Stromal cell of bone marrow (primary cell): ENCODE measurements around the gene KY.
"Not testable (repeated sequence)": the region's sequence is repeated elsewhere in the genome, so short reads cannot be mapped to it uniquely, and the experiment has no call there.

Experiments used
- DNase-seq: peaks from one replicate; pipeline ENCODE4 v3.0.0-alpha.2; 2012; ENCODE audit warnings: low read depth

Gene KY

GRCh38 chr3:134601539-134602439 lies 49.0 kb downstream of the KY start:
- no peak for DNase-seq

DNA sequence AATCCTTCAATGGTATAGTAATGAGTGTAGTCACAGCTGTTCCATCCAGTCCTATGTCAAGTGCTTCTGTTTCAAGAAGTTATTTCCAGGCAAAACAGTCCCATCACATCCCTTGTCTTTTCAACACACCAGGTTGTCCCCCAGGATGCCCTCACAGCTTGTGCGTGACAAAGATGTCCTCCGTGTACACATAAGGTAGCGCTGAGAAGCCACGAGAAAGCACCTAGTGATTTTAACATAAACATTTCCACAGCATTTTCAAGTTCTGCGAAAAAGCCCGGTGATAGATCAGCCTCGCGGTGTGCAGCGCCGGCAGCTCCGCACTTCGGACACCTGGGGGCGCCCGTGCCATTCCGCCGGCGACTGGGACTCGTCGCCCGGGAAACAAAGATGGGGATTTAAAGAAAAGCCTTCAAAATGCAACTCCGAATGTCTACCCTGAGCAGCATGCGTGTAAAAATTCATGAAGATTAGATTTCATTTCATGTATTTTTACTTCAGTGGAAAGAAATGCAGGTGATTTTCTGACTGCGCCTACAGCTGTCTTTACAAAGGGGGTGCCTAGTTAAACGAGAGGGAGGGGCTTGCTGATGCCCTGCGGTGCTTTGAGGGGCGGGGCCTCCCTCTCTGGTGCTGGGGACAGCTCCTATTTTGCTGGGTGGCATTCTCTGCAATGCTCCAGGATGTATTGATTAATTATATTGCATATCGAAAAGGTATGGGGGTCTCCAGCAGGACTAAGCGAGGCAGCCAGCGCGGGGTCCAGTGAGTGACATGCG lies 49.9 kb downstream of the KY start:
- DNase-seq: peak; percentile 43

- no peak for DNase-seq
These were observed 50.6 kb downstream of the KY start for GRCh38 chr3:134600206-134600605.

DNA sequence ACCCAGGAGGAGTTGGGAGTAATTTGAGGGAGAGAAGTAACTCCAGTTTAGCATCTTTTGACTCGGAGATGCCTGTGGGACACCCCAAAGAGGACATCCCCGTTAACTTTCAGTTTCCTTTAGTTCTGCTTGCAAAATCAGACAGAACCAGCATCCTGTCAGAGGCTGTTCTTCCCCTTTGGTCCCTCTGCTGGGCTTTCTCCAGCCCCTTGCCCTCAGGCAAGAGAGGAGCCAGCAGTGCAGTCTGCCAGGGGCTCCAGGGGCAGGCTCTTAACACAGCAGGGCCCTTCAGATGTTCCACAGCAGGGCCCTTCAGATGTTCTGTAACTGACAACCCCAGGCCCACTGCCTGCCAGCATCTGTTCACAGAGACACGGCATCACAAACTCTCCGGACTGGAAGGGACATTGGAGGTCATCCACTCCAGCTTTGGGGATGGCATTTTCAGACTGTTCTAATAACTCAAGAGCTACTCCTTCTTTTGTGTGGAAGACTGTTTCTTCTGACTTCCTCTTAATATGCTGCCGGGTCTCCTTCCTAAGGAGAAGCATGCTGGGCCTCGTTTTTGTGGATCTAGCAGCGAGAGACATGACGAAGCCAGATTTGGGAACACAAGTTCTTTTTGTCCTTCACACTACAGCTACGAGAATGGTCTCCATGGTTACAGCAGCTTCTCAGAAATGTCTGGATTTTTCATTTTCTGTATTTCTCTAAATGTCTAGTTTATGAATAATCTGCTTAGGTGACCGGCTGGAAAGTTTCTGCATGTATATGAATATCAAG lies 51.9 kb downstream of the KY start:
- no peak for DNase-seq

DNA sequence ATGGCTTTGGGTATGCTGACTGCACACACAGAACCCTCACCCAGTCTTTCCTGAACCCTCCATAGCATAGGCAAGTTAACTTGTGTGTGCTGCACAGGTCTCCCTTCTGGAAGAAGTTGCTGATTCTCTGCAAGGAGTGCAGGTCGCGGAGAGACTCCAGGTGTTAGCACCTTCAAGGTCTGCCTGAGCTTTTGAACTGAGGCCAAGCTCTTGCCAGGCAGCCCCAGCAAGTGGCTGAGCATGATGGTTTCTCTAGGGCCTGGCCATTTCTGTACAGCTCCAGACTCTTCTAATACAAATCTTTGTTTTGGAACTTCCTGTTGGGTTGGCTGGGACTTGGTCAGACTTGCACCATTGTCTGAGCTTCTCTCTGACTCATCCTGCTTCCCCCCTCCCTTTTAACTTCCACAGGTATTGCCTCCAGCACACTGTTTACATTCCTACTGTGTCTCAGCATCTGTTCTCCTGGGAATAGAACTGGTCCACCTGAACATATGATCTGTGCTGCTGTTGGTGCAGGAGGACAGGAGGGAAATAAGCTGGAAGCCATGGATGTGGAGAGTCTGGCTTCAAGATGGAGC lies 53.3 kb downstream of the KY start:
- no peak for DNase-seq

GRCh38 chr3:134594986-134595385 lies 55.8 kb downstream of the KY start:
- not testable (repeated sequence) for DNase-seq

DNA sequence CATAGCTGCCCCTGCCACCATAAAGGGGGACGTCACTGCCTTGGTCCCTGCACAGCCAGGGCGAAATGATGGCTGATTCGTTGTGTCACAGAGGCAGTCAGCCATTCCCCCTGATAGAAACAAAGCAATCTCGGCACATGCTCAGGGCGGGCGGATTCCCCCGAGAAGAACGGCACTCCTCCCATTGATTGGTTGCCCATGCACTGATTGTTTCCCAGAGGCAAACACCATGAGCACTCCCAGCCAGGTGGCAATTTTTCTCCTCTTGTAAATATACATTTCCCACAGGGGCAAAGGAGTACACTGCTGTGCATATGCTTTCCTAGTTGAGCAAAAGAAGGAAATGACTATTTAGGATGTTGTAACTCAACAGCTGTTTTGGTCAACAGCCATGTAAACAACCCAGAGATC lies 56.5 kb downstream of the KY start:
- no peak for DNase-seq

GRCh38 chr3:134592806-134593205 lies 58.0 kb downstream of the KY start:
- no peak for DNase-seq

DNA sequence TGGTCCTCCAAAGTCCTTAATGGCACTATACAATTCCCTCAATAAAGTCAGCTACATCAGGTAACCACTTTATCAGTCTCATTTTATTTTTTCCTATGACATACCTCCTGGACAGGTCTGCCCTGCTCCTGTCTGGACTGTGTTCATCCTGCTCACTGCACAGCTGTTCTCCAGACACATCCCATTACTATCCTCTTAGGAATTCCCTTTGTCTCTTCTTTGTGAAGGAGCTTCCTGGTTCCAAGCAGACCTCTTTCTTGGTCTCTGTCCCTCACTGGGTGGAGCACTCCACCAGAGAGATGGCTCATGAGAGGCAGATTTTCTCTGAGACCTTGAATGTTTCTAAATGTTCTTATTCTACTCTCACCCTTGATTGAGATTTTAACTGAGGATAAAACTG lies 60.1 kb downstream of the KY start:
- no peak for DNase-seq

DNA sequence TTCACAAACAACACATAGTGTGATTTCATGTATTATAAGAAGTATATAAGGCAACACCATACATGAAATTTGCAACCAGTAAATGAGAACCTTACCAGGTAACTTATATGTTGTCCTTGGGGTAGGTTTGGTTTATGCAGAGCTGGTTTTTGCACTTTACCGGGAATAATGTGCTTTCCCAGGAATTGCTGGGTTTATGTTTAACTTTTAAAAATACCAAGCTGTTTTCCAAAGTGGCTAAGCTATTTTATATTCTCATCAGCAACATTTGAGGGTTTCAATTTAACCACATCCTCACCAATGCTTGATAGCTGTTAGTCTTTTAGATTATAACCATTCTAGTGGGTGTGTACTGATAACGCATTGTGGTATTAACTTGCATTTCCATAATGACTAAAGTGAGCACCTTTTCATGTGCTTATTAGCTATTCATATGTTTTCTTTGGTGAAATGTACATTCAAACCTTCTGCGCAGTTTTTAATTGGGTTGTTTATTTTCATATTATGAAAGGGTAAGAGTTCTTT lies 71.6 kb downstream of the KY start:
- DNase-seq: no peak

DNA sequence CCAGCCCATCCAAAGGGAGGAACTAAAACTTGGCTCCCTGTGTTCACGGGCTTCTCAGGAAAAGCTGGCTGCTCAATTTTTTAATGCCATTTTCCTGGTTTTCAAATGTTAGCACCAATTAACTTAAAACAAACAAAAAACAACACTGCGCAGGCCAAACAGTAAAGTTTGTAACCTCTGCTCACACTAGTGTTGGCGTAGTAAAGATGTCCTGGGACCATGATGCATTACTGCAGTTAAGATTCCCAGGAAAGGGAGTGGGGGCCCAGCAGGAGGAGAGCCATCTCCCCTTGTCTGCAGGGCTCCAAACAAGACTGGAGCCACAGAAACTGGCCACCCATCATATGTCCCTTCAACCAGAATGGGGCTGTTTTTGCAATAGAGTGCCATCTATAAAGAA lies 74.0 kb downstream of the KY start:
- no peak for DNase-seq

DNA sequence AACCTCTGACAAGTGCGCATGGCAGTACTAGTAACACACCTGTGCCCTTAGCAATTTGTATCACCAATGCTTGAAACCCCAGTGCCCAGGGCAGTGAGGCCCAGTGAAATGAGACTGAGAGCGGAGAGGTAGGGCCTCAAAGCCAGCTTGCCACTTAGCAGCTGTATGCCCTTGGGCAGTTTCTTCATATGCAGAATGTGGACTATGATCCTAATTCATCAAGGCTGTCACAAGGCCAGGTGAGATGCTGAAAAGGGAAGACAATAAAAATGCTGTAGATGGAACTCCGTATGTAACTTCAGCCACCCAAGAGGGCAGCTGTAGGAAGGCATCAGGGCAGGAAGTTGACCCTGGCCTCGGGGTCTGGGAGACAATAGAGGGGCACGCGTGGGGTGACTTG lies 74.4 kb downstream of the KY start:
- no peak for DNase-seq

- DNase-seq: not testable (repeated sequence)
These were observed 80.9 kb downstream of the KY start for GRCh38 chr3:134569899-134570298.

DNA sequence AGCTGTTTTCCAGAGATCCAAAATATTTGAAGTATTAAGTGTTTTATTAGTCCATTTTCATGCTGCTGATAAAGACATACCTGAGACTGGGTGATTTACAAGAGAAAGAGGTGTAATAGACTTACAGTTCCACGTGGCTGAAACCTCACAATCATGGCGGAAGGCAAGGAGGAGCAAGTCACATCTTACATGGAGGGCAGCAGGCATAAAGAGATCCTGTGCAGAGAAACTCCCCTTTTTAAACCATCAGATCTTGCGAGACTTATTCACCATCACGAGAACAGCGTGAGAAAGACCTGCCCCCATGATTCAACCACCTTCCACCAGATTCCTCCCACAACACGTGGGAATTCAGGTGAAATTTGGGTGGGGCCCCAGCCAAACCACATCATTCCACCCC lies 82.0 kb downstream of the KY start:
- DNase-seq: no peak

GRCh38 chr3:134567605-134568004 lies 83.2 kb downstream of the KY start:
- DNase-seq: no peak

GRCh38 chr3:134564991-134565390 lies 85.8 kb downstream of the KY start:
- DNase-seq: no peak

- DNase-seq: no peak
These were observed 87.2 kb downstream of the KY start for GRCh38 chr3:134563601-134564000.

DNA sequence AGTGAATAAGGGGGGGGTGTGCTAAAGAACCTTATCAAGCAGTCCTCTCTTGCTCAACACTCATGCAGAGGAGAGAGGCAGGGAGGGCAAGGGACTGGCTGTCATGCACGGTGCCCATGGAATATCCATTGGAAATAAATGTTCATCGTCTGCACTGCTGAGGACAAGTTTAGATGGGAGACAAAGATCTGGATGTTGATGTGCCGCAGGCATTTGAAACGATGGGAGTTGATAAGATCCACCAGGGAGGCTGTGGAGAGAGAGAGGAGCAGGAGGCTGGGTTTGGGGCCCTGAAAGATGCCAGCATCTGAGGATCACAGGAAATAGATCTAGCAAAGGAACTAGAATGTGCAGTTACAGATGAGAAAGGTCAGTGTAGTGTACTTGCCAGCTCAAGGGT lies 88.8 kb downstream of the KY start:
- DNase-seq: no peak

DNA sequence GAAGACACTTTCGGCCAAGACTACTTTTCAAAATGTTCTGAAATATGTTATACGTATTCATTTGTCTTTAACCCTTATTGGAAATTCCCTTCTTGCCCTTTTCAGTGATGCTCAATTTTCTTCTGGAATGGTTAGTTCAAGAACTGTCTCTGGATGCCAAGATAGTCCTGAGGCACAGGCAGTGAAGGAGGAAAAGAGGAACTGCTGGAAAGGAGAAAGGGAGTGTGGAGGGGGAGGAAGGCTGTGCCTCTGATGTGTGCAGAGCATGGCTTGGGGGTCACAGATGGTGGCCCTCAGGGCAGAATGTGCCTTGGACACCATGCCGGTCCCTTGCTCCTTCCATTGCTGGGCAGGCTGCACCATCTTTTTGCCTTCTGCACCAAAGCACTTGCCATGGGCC lies 91.2 kb downstream of the KY start:
- no peak for DNase-seq
